GM21528 (cell line): ENCODE results near the gene UGT2B11.
"Not testable (repeated sequence)": the region's sequence is repeated elsewhere in the genome, so short reads cannot be mapped to it uniquely, and the experiment has no call there.

ENCODE experiments used
- ATAC-seq: cut with Tn5 transposase; IDR thresholded peaks from one replicate; pipeline ENCODE4 v1.9.1; 2021; ENCODE audit warnings: mild to moderate bottlenecking, moderate library complexity; ENCODE audit not compliant: unreplicated experiment, low FRiP score

UGT2B11 gene

GRCh38 chr4:69170233-69171134, 44.1 kb downstream of the UGT2B11 start:
- ATAC-seq = peak; percentile 80

GRCh38 chr4:69169171-69169570, 45.4 kb downstream of the UGT2B11 start:
- ATAC-seq = not testable (repeated sequence)

GRCh38 chr4:69167300-69167699, 47.2 kb downstream of the UGT2B11 start:
- no peak for ATAC-seq

- ATAC-seq = not testable (repeated sequence)
Measured at GRCh38 chr4:69166376-69166775, 48.2 kb downstream of the UGT2B11 start.

- ATAC-seq = not testable (repeated sequence)
Measured at GRCh38 chr4:69165707-69166106, 48.8 kb downstream of the UGT2B11 start.

- no peak for ATAC-seq
Measured at GRCh38 chr4:69156913-69157312, 57.6 kb downstream of the UGT2B11 start.

GRCh38 chr4:69154021-69154420, 60.5 kb downstream of the UGT2B11 start:
- no peak for ATAC-seq
